ENCODE measurements around the gene ERBIN.

DNA sequence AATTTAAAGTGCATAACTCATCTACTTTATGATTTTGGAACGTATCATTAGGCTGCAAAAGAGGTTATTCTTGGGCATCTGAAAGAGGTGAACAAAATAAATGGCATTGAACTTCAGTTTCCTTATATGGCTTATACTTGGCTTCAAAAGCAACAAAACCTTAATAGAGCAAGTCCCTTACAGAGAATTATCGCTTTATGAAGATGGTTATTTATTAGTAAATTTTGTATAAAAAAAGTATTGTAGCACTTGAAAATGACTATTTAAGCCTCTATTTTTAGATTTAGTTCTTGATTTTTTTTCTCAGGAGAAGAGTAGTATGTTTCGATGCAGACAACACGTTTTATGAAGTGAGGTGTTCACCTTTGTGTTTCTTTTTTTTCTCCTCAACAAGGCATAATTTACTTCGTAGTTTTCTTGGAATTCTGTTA is 2.0 kb downstream of the ERBIN start:
- TF ChIP-seq POLR2A (IDR thresholded peaks at IDR 0.05) (no peak), POLR2AphosphoS5 (IDR thresholded peaks at IDR 0.05) (no peak), EP300 (IDR thresholded peaks at IDR 0.05; ENCODE audit: low read depth) (no peak)
- TF ChIP-seq, protein P1, sequence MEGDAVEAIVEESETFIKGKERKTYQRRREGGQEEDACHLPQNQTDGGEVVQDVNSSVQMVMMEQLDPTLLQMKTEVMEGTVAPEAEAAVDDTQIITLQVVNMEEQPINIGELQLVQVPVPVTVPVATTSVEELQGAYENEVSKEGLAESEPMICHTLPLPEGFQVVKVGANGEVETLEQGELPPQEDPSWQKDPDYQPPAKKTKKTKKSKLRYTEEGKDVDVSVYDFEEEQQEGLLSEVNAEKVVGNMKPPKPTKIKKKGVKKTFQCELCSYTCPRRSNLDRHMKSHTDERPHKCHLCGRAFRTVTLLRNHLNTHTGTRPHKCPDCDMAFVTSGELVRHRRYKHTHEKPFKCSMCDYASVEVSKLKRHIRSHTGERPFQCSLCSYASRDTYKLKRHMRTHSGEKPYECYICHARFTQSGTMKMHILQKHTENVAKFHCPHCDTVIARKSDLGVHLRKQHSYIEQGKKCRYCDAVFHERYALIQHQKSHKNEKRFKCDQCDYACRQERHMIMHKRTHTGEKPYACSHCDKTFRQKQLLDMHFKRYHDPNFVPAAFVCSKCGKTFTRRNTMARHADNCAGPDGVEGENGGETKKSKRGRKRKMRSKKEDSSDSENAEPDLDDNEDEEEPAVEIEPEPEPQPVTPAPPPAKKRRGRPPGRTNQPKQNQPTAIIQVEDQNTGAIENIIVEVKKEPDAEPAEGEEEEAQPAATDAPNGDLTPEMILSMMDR (IDR thresholded peaks at IDR 0.05), result no peak
